GM19467 (cell line): ENCODE measurements around the gene RFX1.

Experiments
- ATAC-seq: cut with Tn5 transposase; IDR thresholded peaks from one replicate; pipeline ENCODE4 v1.9.1; 2021; ENCODE audit warnings: mild to moderate bottlenecking, moderate library complexity; ENCODE audit not compliant: unreplicated experiment

The RFX1 gene

DNA sequence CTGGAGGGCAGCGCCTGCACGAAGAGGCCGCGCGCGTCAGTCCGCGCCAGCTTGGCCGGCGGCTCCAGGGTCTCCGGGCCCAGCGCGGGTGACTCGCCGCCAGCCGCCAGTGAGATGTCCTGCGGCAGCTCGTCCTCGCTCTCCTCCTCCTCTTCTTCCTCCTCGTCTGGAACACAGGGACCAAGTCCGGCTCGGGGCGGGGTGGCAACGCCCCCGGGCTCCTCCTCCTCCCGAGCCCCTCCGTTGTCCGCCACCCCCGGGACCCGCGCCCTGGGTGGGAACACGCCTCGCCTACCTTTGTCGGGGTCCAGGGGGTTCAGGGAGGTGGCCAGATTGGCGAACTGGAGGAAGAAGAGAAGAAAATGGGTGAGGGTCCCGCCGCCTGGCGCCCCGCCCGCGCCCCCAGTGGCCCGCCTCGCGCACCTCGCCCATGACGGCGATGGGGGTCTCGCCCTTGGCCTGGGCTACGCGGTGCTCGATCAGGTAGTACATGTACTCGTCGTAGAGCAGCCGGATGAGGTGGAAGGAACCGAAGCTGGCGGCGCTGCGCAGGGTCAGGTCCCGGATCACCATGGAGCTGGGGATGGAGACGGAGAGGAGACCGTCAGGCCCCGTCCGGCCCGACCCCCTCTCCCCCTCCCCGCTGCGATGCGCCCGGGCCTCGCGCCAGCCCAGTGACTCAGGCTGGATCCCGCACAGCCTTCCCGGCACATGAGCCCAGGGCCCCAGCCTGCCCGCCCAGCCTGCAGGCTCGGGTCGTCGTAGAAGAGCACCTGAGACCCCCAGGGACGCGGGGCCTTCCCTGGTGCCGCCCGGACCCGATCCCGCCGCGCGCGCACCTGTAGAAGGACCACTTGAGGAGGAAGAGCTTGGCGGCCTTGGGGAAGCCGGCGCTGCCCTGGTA, 43.2 kb downstream of the RFX1 start:
- ATAC-seq, result no peak

DNA sequence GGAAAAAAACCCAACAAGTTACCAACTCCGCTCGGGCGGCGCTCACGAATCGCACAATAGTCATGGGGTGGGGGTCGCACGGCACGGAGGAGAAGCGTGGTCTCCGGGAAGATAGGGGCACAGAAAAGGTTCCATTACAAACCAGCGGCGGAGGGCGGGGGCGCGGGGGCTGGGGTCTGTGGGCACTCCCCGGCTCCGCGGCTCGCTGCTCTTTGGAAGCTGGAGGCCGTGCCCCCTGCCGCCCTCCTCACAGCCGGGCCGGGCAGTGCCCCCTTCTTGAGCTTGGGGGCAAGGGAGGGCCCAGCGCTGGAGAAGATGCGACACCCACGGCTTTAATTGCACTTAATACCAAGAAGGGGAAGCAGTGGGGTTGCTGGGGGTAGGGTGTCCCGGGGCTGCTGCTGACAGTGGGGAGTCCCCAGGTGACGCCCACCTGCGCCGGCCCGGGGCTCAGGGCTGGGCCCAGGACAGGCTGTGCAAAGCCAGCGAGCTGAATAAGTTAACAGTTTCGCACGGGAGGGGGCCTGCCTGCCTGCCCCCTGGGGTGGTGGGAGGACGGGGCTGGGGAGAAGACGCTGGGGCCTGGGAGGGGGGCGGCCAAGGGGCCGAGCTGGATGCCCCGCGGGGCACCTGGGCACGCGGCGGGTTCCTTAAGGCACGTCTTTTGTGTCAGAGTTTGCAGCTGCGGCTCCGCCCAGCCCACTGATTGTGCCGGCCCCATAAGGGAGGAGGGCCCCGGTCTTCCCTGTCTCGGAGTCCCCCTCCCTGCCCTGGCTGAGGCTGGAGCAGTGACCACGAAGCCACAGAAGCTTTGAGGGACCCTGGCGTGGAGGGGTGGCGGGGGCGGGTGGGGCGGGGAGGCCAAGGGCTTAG, 44.1 kb downstream of the RFX1 start:
- no peak for ATAC-seq

DNA sequence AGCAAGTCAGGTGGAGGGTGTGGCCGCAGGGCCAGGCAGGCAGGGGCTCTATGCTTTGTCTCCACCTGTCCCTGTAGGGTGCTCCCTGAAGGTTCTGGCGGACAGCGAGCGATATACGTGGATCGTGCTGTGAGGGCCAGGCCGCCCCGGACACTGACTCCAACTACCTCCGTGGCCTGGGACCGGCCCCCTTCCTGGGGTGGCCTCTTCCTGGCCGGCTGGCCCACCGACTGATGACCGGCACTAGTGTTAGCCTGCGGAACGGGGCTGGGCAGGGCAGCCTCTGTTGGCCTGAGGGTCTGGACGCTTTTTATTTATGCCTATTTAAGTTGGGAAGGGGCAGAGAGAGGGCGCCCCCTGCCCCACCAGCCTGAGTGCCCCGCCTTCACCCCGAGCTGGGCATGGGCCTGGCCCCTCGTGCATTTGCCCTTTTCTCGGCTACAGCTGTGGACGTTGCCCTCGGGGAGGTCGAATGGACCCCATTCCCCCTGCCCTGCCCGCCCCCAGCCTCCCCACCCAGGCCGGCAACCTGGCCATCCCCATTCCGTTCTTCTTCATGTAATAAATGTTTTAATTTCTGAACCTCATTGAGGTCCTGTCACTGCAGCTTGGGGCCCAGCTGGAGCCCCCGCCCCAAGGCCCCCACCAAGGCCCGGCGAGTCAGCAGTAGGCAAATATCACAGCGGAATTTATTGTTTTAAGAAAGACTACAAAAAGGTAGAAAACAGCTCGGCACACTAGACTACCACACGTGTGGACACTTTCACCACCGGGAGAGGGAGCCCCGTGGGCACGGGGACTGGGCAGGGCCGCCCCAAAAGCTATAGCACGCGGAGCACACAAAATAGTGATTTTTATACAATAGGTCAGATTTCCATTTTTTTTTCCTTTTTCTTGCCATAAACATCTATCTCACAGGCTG, 45.0 kb downstream of the RFX1 start:
- ATAC-seq, result no peak

DNA sequence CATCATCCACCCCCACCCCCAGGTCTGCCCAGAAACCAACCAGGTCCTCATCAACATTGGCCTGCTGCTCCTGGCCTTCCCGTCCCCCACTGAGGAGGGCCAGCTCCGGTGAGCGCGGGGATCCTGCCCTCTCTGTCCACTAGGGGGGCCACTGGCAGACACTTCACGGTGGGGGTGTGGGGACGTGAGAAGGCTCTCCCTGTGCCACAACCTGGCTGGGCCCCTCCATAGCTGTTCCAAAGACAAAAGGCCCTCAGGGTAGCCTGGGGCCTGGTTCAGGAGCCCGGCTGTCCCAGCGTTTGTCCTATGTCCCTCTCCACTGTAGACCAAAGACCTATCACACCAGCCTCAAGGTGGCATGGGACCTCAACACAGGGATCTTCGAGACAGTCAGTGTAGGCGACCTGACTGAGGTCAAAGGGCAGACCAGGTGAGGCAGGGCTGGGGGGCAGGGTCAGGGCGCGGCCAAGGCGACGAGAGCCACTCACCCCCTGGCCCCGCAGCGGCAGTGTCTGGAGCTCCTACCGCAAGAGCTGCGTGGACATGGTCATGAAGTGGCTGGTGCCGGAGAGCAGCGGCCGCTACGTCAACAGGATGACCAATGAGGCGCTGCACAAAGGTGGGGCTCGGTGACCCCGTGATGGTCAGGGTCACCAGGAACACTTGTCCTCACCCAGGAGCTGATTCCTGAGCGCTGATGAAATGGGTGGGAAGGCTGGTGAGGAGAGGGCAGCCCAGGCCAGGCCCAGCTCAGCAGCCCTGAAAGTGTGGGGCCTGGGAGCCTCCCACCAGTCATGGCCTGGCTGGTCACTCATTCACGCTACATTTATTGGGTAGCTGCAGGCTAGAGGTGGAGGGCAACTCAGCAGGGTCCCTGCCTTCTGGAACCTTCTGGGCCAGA, 45.9 kb downstream of the RFX1 start:
- no peak for ATAC-seq

DNA sequence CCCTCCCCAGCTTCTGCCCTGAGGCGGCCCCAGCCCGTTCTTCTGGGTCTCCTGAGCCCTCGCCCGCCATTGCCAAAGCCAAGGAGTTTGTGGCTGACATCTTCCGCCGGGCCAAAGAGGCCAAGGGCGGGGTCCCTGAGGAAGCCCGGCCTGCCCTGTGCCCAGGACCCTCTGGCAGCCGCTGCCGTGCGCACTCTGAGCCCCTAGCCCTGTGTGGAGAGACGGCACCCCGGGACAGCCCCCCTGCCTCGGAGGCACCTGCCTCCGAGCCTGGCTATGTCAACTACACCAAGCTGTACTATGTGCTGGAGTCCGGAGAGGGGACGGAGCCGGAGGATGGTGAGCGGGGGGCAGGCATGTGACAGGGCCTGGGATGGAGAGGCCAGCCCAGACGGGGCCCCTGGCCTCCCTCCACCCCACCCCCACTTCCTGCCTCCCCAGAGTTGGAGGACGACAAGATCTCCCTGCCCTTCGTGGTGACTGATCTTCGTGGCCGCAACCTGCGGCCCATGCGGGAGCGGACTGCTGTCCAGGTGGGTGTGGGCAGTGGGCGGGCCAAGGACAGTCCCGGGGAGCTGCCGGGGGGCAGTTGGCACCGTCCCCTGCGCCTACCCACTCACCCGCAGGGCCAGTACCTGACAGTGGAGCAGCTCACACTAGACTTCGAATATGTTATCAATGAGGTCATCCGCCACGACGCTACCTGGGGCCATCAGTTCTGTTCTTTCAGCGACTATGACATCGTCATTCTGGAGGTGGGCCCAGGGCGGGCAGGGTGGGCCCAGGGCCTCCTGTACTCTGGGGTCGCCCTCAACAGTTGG, 46.8 kb downstream of the RFX1 start:
- no peak for ATAC-seq

DNA sequence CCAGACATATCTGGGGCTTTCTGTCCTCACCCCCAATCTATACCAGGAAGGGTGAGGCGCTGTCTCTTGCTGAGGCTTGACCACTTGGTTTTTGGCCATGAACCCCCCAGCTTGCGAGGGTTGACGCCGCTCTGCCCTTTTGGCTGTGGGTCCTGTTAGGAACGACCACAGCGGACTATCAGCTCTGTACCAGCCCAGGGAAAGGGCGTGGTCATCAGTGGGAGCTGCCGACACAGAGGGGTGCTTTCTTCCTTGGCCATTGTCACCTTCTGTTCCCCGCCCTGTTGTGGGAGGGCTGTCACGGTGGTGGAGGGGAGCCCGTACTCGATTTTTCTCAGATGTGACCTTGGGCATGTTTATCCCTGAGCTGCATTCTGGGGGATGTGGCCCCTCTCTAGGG, 48.1 kb downstream of the RFX1 start:
- ATAC-seq, result no peak

DNA sequence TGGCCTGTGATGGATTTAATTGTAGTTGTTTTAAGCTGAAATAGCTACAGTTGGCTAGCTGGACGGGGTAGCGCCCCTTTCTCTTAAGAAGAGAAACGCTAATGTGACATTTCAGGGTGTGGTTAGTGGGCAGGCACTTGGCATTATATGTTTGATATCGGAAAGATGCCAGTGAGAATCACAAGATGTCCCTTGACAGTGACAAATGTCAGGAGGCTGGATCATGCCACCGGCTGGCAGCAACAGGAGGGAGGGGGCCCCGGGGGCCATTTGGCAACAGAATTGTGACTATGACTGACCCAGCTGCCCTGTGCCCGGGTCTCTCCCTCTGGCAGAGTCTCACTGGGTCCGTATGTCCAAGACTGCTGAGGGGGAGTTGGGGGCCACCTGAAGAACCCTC, 49.1 kb downstream of the RFX1 start:
- no peak for ATAC-seq

DNA sequence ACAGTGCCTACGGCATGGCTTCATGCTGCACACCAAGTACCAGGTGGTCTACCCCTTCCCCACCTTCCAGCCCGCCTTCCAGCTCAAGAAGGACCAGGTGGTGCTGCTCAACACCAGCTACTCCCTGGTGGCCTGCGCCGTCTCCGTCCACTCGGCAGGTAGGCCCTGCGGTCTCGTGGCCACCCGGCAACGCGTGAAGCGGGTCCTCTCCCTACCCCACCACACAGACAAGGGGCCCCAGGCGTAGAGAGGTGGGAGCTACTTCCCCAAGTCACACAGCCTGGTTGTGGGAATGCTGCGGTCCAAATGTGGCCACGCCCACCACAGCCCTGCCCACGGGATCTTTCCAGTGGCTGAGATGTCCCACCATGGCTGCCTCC, 49.8 kb downstream of the RFX1 start:
- ATAC-seq, result no peak

DNA sequence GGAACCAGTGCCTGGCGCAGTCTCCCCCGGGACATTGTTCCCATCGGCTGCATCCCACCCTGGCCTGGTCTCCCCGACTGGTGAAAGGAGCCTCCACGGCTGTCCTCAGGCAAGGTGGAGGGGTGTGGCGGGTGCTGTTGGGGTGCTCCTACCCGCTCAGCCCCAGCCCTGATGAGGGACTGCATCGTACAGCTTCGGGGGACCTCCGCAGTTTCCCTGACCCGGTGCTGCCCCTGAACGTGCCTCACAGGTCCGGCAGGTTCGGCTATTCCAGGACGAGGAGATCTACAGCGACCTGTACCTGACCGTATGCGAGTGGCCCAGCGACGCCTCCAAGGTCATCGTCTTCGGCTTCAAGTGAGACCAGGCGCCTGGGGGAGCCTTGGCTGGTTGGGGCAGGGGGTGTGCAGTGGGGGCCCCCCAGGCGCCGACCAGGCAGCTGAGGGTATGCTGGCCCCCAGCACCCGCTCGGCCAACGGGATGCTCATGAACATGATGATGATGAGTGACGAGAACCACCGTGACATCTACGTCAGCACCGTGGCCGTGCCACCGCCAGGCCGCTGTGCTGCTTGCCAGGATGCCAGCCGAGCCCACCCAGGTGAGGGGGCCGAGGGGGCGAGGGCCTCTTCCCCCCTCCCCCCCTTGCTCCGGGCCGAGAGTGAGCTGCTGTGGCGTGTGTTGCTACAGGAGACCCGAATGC, 50.3 kb downstream of the RFX1 start:
- no peak for ATAC-seq

DNA sequence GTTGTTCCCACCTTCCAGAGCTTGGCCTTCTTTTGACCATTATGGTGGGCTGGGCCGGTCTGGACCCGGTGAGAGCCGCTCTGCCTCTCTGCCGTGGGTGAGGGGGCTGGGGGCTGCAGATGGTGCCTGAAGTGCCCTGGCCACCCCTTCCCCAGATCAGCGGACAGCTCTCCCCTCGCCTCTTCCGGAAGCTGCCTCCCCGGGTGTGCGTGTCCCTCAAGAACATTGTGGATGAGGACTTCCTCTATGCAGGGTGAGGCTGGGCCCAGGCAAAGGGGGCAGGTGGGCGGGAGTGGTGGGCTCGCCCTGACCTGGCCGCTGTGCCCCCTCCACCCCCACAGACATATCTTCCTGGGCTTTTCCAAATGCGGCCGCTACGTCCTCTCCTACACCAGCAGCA, 51.9 kb downstream of the RFX1 start:
- no peak for ATAC-seq

DNA sequence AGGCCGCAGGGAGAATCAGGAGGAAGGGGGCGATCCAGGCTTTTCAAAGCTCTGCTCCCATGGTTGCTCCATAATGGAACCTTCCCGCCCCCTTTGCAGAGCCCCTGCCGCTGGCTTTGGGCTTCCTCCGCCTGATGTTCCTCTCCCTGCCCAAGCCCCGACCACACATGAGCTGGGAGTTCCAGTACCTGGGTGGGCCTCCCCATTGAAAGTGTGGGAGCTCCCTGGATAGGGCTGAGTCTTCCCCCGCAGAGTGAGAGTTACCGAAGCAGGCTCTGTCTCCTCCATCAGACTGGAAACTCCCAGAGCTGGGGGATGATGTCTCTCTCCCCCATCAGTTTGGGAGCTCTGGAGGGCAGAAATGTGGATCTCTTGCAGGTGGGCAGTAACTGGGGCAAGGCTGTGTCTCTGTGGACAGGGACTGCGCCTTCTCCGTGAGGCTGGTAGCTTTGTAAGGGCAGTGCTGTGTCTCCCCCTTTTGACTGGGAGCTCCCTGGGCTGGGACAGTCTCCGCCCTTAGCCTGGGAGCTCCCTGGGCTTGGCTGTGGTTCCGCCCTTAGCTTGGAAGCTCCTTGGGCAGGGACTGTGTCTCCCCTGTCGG, 53.1 kb downstream of the RFX1 start:
- no peak for ATAC-seq

DNA sequence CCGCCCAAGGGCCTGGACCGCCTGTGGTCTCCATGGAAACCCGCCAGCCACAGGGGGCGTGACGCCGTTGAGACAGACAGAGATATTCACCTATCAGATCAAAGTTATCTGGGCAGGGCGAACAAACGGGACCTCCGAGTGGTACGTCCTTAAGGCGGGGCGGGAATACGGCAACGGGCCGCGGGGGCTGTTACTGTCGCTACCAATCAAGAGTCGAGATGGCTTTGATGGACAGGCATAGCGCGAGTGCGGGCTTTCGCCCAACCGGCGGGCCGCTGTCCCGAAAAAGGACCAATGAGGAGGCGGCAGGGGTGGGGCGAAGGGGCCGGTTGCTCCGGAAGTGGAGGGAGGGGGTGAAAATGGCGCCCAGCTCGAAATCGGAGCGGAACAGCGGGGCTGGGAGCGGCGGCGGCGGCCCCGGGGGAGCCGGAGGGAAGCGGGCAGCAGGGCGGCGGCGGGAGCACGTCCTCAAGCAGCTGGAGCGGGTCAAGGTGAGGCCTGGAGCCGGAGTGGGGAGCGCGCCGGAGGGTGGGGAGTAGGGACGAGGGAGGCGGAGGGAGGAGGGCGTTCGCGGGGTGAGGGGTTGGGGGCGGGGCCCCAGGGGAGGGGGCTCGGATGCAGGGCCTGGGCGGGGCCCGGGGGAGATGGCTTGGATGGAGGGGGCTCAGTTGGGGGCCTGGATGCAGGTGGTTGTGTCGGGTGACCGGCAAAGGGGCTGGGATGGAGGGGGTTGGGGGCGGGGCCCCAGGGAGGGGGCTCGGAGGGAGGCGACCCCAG, 53.8 kb downstream of the RFX1 start, which contains the start of gene DCAF15:
DCAF15 (plus strand) TSS at position 356 of the 777 bp plus-strand sequence; CDS start at position 360, 4 bp downstream.
- ATAC-seq, result peak; percentile 97

DNA sequence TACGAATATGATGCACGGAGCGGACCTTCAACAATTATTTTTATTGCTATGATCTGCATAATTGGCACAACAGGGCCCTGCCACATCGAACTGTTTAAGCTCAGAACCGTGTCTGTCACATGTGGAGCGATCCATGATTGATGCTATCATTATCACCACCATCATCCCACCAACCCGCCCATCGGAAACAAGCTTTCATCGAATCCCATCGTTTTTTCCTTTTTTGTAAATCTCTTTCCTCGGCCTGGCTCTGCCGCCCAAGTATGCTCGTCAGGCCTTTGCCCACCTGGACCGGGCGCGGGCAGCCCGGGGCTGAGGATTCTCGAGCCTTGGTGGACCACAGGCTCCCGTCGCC, 54.3 kb downstream of the RFX1 start:
- ATAC-seq, result peak; percentile 6

DNA sequence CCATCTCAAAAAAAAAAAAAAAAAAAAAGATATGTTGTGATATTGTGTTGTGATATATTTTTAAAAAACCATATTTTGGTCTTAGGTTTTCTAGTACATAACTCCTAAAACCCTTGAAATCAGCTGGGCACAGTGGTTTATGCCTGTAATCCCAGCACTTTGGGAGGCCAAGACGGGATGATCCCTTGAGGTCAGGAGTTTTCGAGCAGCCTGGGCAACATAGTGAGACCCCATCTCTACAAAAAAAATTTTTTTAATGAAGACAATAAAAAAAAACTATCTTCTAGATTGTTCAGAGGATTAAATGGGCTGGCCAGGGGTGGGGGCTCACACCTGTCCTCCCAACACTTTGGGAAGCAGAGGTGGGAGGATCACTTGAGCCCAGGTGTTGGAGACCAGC, 55.1 kb downstream of the RFX1 start:
- no peak for ATAC-seq

DNA sequence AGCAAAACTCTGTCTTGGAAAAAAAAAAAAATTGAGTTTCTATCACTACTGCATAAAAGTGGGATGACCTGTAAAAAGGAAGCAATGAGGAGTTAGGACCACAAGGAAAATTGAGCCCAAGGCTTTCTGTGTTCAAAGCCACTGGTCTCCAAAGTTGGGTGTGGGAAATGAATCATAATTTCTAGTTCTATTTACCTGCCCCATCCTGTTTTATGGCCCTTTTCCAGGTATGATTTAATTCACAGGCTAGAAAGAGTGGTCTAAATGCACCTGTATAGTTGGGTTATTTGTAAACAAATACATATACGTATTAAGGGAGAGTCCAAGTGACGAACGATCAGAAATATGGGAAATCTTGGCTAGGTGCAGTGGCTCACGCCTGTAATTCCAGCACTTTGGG, 59.7 kb downstream of the RFX1 start:
- no peak for ATAC-seq

DNA sequence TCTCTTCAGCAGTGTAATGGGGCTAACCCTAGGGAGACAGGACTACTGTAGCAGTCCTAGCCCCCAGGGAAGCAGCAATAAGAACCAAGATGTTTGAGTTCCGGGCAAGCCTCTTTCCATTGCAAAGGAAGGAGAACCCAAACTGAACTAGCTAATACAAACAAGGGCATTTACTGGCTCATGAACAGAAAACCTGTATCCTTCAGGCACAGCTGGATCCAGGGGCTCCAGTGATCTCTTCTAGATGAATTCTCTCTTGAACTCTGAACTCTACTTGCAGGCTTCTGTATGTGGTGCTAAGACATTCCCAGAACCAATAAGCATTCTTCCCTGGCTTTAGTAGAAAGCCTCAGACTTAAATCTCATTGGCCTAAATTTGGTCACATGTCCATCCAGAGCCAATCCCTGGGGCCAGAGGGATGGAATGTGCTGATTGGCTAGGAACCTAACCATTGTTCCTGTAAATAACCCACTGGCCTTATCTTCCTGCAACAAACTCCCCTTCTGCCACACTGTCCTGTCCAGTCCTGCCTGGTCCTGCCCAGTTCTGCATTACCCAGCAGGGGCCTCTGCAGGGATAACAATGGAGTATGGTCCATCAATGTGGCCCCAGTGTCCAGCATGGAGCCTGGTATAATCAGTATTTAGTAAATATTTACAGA, 64.0 kb downstream of the RFX1 start:
- ATAC-seq, result no peak
